Spleen (tissue), 11 donors: ENCODE results near the gene ATP2C2. TPM values are rescaled to one million over a fixed set of nuclear protein-coding genes. Genes with fewer than 3 reads are reported as not detected.

Source experiments
- DNase-seq: peaks from one replicate; pipeline ENCODE4 v3.0.0-alpha.2; 2020
- H3K27ac ChIP-seq, 8 donors: fragments of 200-600 bp; sonication (generic) in 7 of 8; 1 replicate in 4 of 8; 2 replicates in 4 of 8; pipeline versions ENCODE4 v1.5.0 to v1.8.0; 2016 to 2021; ENCODE audit warnings: inconsistent platforms in 4 of 8, mild to moderate bottlenecking in 4 of 8, moderate library complexity in 1 of 8
- H3K27me3 ChIP-seq, 7 donors: fragments of 200-600 bp; sonication (generic) in 6 of 7; replicated peaks in 1 of 7; 1 replicate in 4 of 7; 2 replicates in 3 of 7; pipeline versions ENCODE4 v1.5.0 to v1.8.0; 2016 to 2021; ENCODE audit warnings: inconsistent platforms in 3 of 7, mild to moderate bottlenecking in 1 of 7
- H3K36me3 ChIP-seq, 6 donors: fragments of 200-600 bp; sonication (generic) in 5 of 6; 1 replicate in 4 of 6; 2 replicates in 2 of 6; pipeline versions ENCODE4 v1.5.0 to v1.8.0; 2016 to 2021; ENCODE audit warnings: inconsistent platforms in 2 of 6
- H3K4me1 ChIP-seq, 6 donors: fragments of 200-600 bp; sonication (generic) in 5 of 6; 1 replicate in 3 of 6; 2 replicates in 3 of 6; pipeline versions ENCODE4 v1.5.0 to v1.8.0; 2016 to 2021; ENCODE audit warnings: inconsistent platforms in 3 of 6
- H3K4me3 ChIP-seq, 8 donors: fragments of 200-600 bp; sonication (generic) in 7 of 8; 1 replicate in 4 of 8; 2 replicates in 4 of 8; pipeline versions ENCODE4 v1.5.0 to v1.8.0; 2016 to 2021; ENCODE audit warnings: inconsistent platforms in 4 of 8, mild to moderate bottlenecking in 4 of 8, moderate library complexity in 2 of 8
- H3K9me3 ChIP-seq, 8 donors: fragments of 200-600 bp; sonication (generic) in 7 of 8; 1 replicate in 4 of 8; 2 replicates in 4 of 8; pipeline versions ENCODE4 v1.5.0 to v1.8.0; 2016 to 2021; ENCODE audit warnings: inconsistent platforms in 4 of 8
- CTCF ChIP-seq, 11 experiments: fragments of 200-600 bp in 7 of 11; fragments of 450-650 bp in 4 of 11; sonication (generic) in 4 of 11; IDR thresholded peaks in 8 of 11; conservative IDR thresholded peaks in 3 of 11; 1 replicate in 7 of 11; 2 replicates in 4 of 11; pipeline versions ENCODE4 v1.4.0 to v1.8.0; 2016 to 2021; ENCODE audit warnings: antibody characterized with exemption in 11 of 11, inconsistent platforms in 4 of 11, mild to moderate bottlenecking in 1 of 11
- POLR2A ChIP-seq, 3 donors: fragments of 450-650 bp; IDR thresholded peaks; one replicate each; pipeline ENCODE4 v1.5.1; 2017; ENCODE audit warnings: antibody characterized with exemption in 3 of 3, mild to moderate bottlenecking in 1 of 3
- POLR2AphosphoS5 ChIP-seq, 3 donors: sonication (generic); formaldehyde crosslinking; IDR thresholded peaks; one replicate each; pipeline ENCODE4 v1.5.1; 2017; ENCODE audit warnings: antibody characterized with exemption in 3 of 3
- WGBS, 5 donors: extraction: QIAGEN DNeasy Blood & Tissue Kit in 3 of 5; methylation state at CpG; one replicate each; pipeline versions ENCODE4 v1.1.5 to v1.1.7; 2013 to 2018; 5-methylcytosine and 5-hydroxymethylcytosine counted together
- intact Hi-C: fragments of 100-400 bp; cut with DNase I; formaldehyde crosslinking; loops from one replicate; pipeline ENCODE4 v1.15.0; 2023; ENCODE audit warnings: low total_unique reads
- polyA plus RNA-seq, 3 donors: library from polyadenylated mRNA; stranded (reverse); fragments of 200-250 nt; gene quantifications; one replicate each; pipeline ENCODE4 v1.2.1, GENCODE V29; 2013
- total RNA-seq, 7 donors: library from RNA; depleted of rRNA in 3 of 7; stranded (reverse); fragments of >200 nt in 3 of 7; fragmentation: NEBNext Ultra II Directional in 4 of 7; extraction: Animal tissue kit (Norgen Biotek cat#: 25700) in 4 of 7; gene quantifications; one replicate each; pipeline versions ENCODE4 v1.1.0 to v1.2.1, GENCODE V29; 2016 to 2021
- donor health status: healthy with polysubstance abuse.
- donor health status: DM: no; HTN: no; CAD: no; lungs with moderate emphysema.
- donor health status: DM: no; HTN: no; CAD: no.
- donor health status: Bipolar disorder and iron deficiency.
- donor health status: healthy.
- donor health status: DM: no; HTN: no; CAD: no.
- donor health status: DM: yes; HTN: yes; CAD: no.

ATP2C2 gene
- total and polyA plus RNA-seq, 10 donors = 0.09 to 8.1 (median 1.2) TPM

GRCh38 chr16:84326545-84326944, 41.8 kb upstream of the ATP2C2 start:
- TF ChIP-seq POLR2AphosphoS5 (IDR thresholded peaks at IDR 0.05) (no peak), POLR2A (IDR thresholded peaks at IDR 0.05) (no peak), CTCF (IDR thresholded peaks at IDR 0.05 in 8 of 11, conservative IDR thresholded peaks at IDR 0.05 in 3 of 11) (no peak)
- intact Hi-C loops = no loop called here
- no peaks in the 10 kb centered on the region for H3K9me3 ChIP-seq
- 71 to 94% (median 85%) methylated on average over 2 of the region's 2 CpGs for WGBS, 5 donors
- no peak overlapping the region for H3K4me3 ChIP-seq
- peaks cover 0 to 22% (median 0%) of the 10 kb centered on the region in 7 donors for H3K27me3 ChIP-seq
- no peaks in the 10 kb centered on the region for H3K36me3 ChIP-seq
- no peaks in the 10 kb centered on the region for H3K4me1 ChIP-seq
- no peak for DNase-seq
- H3K27ac ChIP-seq = no peak overlapping the region

- no peaks in the 10 kb centered on the region for H3K9me3 ChIP-seq
- peaks cover 0 to 28% (median 0%) of the 10 kb centered on the region in 7 donors for H3K27me3 ChIP-seq
- H3K27ac ChIP-seq = no peak overlapping the region
- intact Hi-C loops = no loop called here
- TF ChIP-seq POLR2A (IDR thresholded peaks at IDR 0.05) (no peak), CTCF (IDR thresholded peaks at IDR 0.05 in 8 of 11, conservative IDR thresholded peaks at IDR 0.05 in 3 of 11) (no peak), POLR2AphosphoS5 (IDR thresholded peaks at IDR 0.05) (no peak)
- no peak for DNase-seq
- H3K36me3 ChIP-seq = no peaks in the 10 kb centered on the region
- 78 to 87% (median 83%) methylated on average over 13 of the region's 13 CpGs for WGBS, 5 donors
- H3K4me3 ChIP-seq = no peak overlapping the region
- no peaks in the 10 kb centered on the region for H3K4me1 ChIP-seq
Observed at GRCh38 chr16:84327926-84328505, 40.3 kb upstream of the ATP2C2 start.

GRCh38 chr16:84329016-84329415, 39.3 kb upstream of the ATP2C2 start:
- intact Hi-C loops = no loop called here
- no peak for DNase-seq
- H3K27me3 ChIP-seq = peaks cover 0 to 28% (median 0%) of the 10 kb centered on the region in 7 donors
- no peaks in the 10 kb centered on the region for H3K36me3 ChIP-seq
- H3K9me3 ChIP-seq = no peaks in the 10 kb centered on the region
- H3K27ac ChIP-seq = no peak overlapping the region
- TF ChIP-seq CTCF (IDR thresholded peaks at IDR 0.05 in 8 of 11, conservative IDR thresholded peaks at IDR 0.05 in 3 of 11) (no peak), POLR2AphosphoS5 (IDR thresholded peaks at IDR 0.05) (no peak), POLR2A (IDR thresholded peaks at IDR 0.05) (no peak)
- H3K4me1 ChIP-seq = no peaks in the 10 kb centered on the region
- WGBS, 5 donors = 87 to 91% (median 91%) methylated on average over 8 of the region's 8 CpGs
- no peak overlapping the region for H3K4me3 ChIP-seq

GRCh38 chr16:84329843-84330684, 38.3 kb upstream of the ATP2C2 start:
- 72 to 93% (median 79%) methylated on average over 14 to 18 of the region's 18 CpGs for WGBS, 5 donors
- H3K4me1 ChIP-seq = no peaks in the 10 kb centered on the region
- no peaks in the 10 kb centered on the region for H3K36me3 ChIP-seq
- TF ChIP-seq POLR2A (IDR thresholded peaks at IDR 0.05) (no peak), CTCF (IDR thresholded peaks at IDR 0.05 in 8 of 11, conservative IDR thresholded peaks at IDR 0.05 in 3 of 11) (no peak), POLR2AphosphoS5 (IDR thresholded peaks at IDR 0.05) (no peak)
- H3K9me3 ChIP-seq = peaks cover 0 to 8% (median 2%) of the 10 kb centered on the region in 8 donors
- intact Hi-C loops = no loop called here
- DNase-seq = no peak
- peaks cover 0 to 28% (median 0%) of the 10 kb centered on the region in 7 donors for H3K27me3 ChIP-seq
- no peak overlapping the region for H3K27ac ChIP-seq
- H3K4me3 ChIP-seq = no peak overlapping the region
